IPS-18c (cell line): ENCODE results near the gene EHBP1L1.

Experiments
- H3K4me3 ChIP-seq: 2 replicates; pipeline ENCODE4 v1.7.0; 2013; ENCODE audit warnings: low read depth, mild to moderate bottlenecking, low read length, moderate library complexity; ENCODE audit not compliant: insufficient read depth
- H3K9me3 ChIP-seq: one replicate; pipeline ENCODE4 v1.6.1; 2013; ENCODE audit warnings: mild to moderate bottlenecking, low read length, moderate library complexity; ENCODE audit not compliant: control insufficient read depth, insufficient read depth

The EHBP1L1 gene

DNA sequence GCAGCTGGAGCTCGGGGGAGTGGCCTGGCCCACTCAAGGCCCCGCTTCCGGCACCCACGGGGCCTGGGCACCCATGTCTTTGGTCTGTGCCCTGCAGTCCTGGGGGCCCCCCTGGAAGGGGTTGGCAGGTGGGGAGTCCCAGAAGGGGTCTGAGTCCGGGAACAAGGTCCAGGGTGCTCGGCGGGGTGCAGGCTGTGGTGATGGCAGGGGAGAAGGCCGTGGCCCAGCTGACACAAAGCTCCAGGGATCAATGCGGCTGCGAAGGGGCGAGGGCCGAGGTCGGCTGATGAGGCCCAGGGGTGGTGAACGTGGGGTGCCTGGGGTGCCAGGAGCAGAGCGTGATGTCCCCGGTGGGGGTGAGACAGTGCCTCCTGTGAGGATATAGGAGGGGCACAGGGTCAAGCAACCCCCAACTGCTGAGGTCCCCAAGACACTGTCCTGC, 22.4 kb downstream of the EHBP1L1 start:
- Histone ChIP-seq H3K4me3 (no peak overlapping the region), H3K9me3 (peaks cover 2% of the 10 kb centered on the region)

GRCh38 chr11:65599216-65599954, 23.5 kb downstream of the EHBP1L1 start:
- H3K4me3 ChIP-seq = no peak overlapping the region
- peaks cover 2% of the 10 kb centered on the region for H3K9me3 ChIP-seq

DNA sequence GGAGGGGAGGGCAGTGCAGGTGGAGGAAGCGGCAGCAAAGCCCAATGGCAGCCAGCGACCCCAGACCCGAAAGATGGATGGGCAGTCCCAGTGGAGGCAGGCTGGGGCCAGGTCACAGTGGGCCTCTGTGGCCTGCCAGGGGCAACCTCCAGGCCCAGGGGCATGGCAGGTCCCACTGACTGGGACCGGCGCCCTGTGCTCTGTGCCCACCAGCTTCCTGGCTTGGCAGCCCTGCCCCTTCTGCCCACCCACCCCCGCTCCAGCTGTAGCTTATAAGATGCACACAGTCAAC, 24.0 kb downstream of the EHBP1L1 start:
- H3K9me3 ChIP-seq = peaks cover 1% of the 10 kb centered on the region
- H3K4me3 ChIP-seq = no peak overlapping the region

DNA sequence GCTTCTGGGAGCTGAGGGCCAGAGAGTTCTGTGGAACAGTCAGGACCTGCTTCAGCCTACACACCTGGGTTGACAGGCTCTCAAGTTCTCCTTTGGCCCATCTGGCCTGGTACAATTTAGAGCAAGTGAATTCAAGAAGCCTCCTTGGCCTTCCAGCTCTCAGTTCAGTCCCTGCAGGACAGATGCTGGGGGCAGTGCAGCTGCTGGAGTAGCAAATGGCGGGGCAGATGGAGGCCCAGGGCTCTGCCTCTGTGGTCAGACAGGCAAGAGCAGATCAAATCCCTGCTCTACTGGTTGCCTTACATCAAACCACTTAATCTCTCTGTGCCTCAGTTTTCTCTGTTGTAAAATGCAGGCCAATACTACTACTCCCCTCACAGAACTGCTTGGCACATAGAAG, 28.4 kb downstream of the EHBP1L1 start:
- H3K9me3 ChIP-seq = peaks cover 2% of the 10 kb centered on the region
- no peak overlapping the region for H3K4me3 ChIP-seq

DNA sequence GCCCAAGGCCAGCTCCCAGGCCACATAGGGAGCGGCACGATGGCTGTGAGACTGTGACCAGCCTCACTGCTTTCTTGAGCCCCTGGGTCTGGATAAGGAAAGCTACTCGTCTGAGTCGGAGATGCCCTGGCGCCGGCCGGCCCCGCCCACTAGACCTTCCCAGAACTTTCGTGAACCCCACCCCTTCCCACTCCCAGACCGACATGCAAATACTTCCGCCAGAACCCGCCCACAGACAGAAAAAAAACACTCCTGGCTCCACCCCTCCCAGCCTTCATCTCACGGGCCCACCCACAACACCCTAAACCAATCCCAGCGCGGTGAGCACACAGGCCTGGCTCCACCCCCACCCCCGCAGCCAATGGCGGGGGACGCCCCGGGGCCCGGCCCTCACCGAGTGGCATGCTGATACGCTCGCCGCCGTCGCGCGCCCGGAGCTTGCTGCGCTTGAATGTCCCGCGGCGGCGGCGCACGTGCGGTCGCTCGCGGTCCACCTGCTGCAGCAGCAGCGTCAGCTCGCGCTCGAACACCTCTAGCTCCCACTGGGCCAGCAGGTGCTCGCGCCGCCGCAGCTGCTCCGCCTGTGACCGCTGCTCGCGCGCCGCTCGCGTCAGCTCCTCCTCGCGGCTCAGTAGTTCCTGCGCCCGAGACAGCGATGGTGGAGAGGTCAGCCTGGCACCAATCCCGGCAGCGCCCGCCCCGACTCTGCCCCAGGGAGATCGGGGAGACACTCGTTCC, 31.2 kb downstream of the EHBP1L1 start:
- Histone ChIP-seq H3K9me3 (peaks cover 2% of the 10 kb centered on the region), H3K4me3 (peak overlapping the region; percentile 44)

DNA sequence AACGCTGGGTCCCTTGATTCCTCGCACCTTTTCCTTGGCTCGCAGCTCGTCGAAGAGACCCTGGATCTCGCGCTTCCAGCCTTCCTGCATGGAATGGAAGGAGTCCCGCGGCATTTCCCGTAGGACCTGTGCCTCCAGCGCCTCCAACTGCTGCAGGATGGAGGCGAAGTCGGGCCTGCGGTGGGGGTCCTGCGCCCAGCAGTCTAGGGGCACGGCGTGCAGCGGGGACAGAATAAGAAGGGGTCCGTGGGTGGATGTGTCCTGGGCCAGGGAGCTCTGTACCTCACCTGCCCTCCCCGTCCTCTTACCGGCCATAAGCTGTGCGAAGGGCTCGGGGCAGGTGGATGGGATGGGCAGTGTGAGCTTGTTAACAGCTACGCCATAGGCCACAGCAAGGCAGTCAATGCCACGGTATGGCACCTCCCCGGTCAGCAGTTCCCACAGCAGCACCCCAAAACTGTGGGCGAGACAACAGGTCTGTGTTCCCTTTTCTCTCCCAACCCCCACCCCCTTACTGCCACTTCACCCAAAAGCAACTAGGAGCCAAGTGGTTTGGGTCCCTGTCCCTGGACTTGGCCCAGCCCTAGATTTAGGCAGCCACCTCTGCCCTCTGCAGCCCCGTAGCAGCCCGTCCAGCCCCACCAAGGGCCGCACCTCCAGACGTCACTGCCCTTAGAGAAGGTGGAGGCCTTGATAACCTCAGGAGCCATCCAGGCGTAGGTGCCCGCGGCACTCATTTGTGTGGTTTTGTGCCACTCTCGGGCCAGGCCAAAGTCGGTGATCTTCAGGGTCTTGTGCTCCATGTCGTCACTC, 32.0 kb downstream of the EHBP1L1 start:
- Histone ChIP-seq H3K4me3 (peak overlapping the region; percentile 44), H3K9me3 (peaks cover 2% of the 10 kb centered on the region)

DNA sequence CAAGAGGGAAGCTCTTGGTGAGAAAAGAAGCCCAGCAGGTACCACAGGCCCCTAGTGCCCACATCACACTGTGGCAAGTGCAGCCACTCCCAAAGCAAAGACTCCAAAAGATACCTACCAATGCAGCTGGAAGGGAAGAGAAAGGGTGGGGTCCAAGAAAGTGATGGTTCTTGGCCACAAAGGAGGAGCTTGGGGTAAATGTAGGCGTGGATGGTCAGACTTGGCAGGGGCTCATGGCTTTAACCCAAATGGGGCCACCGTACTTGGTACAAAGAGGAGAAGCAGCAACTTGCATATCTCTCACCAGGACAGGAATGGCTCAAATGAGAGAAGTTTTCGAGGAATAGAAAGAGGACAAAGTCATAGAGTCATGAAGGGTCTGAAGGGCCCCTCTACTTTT, 33.4 kb downstream of the EHBP1L1 start:
- Histone ChIP-seq H3K4me3 (no peak overlapping the region), H3K9me3 (peaks cover 2% of the 10 kb centered on the region)

- Histone ChIP-seq H3K9me3 (peaks cover 2% of the 10 kb centered on the region), H3K4me3 (no peak overlapping the region)
These were observed 33.8 kb downstream of the EHBP1L1 start for GRCh38 chr11:65609665-65610064.

DNA sequence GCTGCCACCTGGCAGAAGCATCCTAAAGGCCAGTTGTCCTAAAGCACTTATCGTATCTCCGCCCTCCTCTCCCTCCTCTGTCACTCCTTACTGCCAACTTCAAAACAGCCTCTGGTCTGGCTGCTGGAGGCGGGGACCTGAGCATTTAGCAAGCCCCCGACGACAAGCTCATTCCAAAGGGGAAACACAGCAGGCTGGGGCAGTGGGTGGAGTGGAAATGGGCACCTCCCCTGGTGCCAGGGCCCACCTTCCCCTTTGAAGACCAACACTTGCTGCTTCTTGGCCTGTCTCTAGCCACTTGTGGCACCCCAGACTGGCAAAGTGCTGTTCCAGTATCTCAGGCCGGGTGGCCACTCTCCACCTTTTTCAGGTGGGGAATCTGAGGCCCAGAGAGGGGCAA, 34.6 kb downstream of the EHBP1L1 start:
- H3K4me3 ChIP-seq = no peak overlapping the region
- H3K9me3 ChIP-seq = peaks cover 2% of the 10 kb centered on the region

GRCh38 chr11:65611028-65611757, 35.3 kb downstream of the EHBP1L1 start:
- no peak overlapping the region for H3K4me3 ChIP-seq
- peaks cover 3% of the 10 kb centered on the region for H3K9me3 ChIP-seq

DNA sequence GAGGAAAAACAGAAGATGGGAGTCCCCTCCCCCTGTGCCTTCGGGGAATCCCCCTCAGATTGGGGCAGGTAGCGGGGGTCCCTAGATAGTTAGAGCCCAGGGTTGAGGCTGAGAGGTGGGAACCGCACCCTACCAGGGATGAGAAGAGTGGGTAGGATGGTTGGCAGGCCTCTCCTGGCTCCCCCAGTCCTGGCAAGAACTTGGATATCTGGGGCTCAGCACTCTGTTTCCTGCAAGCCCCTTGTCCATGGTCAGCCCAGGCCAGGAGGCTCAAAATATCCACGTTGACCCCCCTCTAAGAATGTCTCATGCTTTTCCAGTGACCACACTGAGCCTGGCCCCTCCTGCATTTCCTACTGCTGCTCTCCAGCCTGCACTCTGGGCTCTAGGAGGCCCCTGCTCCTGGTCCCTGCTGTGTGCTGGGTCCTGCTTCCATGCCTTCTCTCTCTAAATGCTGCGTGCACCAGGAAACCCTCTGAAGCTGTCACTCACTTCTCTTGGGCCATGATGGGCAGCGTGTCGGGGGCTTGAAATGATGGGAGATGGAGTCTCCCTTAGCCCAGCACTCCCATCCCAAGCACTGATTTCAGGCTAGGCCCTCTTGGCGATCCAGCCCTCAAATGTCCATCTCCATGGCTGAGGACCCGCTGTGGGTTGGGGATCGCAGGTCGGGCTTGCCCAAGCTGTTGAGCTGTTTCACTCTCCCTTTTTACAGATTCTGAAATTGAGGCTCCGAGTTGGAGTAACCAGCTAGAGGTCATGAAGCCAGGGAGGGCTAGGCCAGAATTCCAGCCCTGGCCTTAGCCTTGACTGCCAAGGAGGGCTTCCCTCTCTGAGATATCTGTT, 36.1 kb downstream of the EHBP1L1 start:
- peaks cover 5% of the 10 kb centered on the region for H3K9me3 ChIP-seq
- H3K4me3 ChIP-seq = no peak overlapping the region

- H3K9me3 ChIP-seq = peaks cover 5% of the 10 kb centered on the region
- H3K4me3 ChIP-seq = peak overlapping the region; percentile 6; the same call in 1 of the 2 replicates
These were observed 36.8 kb downstream of the EHBP1L1 start for GRCh38 chr11:65612691-65613090.

- Histone ChIP-seq H3K9me3 (peaks cover 3% of the 10 kb centered on the region), H3K4me3 (peak overlapping the region; percentile 82)
These were observed 37.5 kb downstream of the EHBP1L1 start for GRCh38 chr11:65613091-65613928.

GRCh38 chr11:65615229-65615949, 39.5 kb downstream of the EHBP1L1 start, which contains the start of gene PCNX3:
Gene PCNX3, plus strand, starts transcription at chr11:65615776. Its CDS starts 536 bp downstream, at chr11:65616312.
- Histone ChIP-seq H3K4me3 (peak within 1 kb of the TSS; percentile 89), H3K9me3 (peaks cover 3% of the 10 kb centered on the region)

GRCh38 chr11:65615950-65616574, 40.2 kb downstream of the EHBP1L1 start:
- H3K9me3 ChIP-seq = peaks cover 3% of the 10 kb centered on the region
- H3K4me3 ChIP-seq = peak overlapping the region; percentile 89
